Measurements from ENCODE around the gene S100A14.
"Not testable (repeated sequence)": the region's sequence is repeated elsewhere in the genome, so short reads cannot be mapped to it uniquely, and the experiment has no call there.

Gene S100A14

GRCh38 chr1:153586347-153586746, 29.8 kb downstream of the S100A14 start:
- TF ChIP-seq, protein P1, sequence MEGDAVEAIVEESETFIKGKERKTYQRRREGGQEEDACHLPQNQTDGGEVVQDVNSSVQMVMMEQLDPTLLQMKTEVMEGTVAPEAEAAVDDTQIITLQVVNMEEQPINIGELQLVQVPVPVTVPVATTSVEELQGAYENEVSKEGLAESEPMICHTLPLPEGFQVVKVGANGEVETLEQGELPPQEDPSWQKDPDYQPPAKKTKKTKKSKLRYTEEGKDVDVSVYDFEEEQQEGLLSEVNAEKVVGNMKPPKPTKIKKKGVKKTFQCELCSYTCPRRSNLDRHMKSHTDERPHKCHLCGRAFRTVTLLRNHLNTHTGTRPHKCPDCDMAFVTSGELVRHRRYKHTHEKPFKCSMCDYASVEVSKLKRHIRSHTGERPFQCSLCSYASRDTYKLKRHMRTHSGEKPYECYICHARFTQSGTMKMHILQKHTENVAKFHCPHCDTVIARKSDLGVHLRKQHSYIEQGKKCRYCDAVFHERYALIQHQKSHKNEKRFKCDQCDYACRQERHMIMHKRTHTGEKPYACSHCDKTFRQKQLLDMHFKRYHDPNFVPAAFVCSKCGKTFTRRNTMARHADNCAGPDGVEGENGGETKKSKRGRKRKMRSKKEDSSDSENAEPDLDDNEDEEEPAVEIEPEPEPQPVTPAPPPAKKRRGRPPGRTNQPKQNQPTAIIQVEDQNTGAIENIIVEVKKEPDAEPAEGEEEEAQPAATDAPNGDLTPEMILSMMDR (IDR thresholded peaks at IDR 0.05; ENCODE audit: low read depth, low read length), result no peak

GRCh38 chr1:153585006-153585405, 31.1 kb downstream of the S100A14 start:
- TF ChIP-seq, protein P1 (IDR thresholded peaks at IDR 0.05; ENCODE audit: low read depth, low read length), result no peak
- no peak overlapping the region for H3K4me3 ChIP-seq (ENCODE audit: low read depth, low read length)

More at GRCh38 chr1:153586347-153586746, 29.8 kb downstream of the S100A14 start:
- no peak overlapping the region for H3K4me3 ChIP-seq (ENCODE audit: low read depth, low read length)

GRCh38 chr1:153583976-153584375, 32.1 kb downstream of the S100A14 start:
- H3K4me3 ChIP-seq (ENCODE audit: low read depth, low read length), result no peak overlapping the region

GRCh38 chr1:153583514-153583913, 32.6 kb downstream of the S100A14 start:
- not testable (repeated sequence) for H3K4me3 ChIP-seq (ENCODE audit: low read depth, low read length)

More at GRCh38 chr1:153583976-153584375, 32.1 kb downstream of the S100A14 start:
- TF ChIP-seq, protein P1 (IDR thresholded peaks at IDR 0.05; ENCODE audit: low read depth, low read length), result no peak

DNA sequence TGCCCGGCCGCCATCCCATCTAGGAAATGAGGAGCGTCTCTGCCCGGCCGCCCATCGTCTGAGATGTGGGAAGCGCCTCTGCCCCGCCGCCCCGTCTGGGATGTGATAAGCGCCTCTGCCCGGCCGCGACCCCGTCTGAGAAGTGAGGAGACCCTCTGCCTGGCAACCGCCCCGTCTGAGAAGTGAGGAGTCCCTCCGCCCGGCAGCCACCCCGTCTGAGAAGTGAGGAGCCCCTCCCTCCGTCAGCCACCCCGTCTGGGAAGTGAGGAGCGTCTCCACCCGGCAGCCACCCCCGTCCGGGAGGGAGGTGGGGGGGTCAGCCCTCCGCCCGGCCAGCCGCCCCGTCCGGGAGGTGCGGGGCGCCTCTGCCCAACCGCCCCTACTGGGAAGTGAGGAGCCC, 33.3 kb downstream of the S100A14 start:
- H3K4me3 ChIP-seq (ENCODE audit: low read depth, low read length), result not testable (repeated sequence)

DNA sequence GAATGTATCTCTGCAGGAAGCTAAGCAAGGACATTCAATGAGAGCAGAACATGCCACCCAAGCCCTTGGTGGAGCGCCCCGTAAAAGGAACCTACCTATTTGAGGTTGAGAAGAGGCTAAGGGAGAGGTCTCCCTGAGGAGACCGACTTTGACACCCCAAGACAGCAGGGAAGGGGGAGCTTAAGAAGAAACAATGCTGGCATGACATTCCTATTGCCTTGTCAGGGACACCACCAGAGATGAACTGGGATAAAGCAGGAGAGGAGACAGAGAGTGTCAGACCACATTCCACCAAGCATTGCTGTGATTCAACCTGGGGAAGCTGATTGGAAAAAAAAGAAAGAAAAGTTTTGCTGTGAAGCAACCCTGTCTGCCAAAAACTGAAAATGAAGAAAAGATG, 37.2 kb downstream of the S100A14 start:
- H3K4me3 ChIP-seq (ENCODE audit: low read depth, low read length), result no peak overlapping the region
- TF ChIP-seq, protein P1 (IDR thresholded peaks at IDR 0.05; ENCODE audit: low read depth, low read length), result no peak

DNA sequence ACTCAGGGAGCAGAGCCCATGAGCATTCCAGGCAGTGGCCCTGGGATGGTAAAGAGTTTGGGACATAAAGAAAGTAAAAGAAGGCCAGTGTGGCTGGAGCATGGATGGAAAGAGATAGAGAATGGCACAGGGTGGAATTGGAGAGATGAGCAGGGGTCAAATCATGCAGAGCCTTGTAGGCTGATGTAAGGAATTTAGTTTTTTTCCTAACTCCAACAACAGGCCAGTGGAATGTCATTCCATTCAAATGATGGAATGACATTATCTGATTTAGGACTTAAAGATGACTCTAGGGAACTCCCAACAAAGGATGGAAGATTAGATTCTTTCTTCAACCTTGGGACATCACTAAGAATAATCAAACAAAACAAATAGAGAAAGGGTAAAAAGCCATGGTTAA, 37.6 kb downstream of the S100A14 start:
- TF ChIP-seq, protein P1 (IDR thresholded peaks at IDR 0.05; ENCODE audit: low read depth, low read length), result no peak
- H3K4me3 ChIP-seq (ENCODE audit: low read depth, low read length), result no peak overlapping the region

- TF ChIP-seq, protein P1 (IDR thresholded peaks at IDR 0.05; ENCODE audit: low read depth, low read length), result no peak
- H3K4me3 ChIP-seq (ENCODE audit: low read depth, low read length), result no peak overlapping the region
These were observed 38.5 kb downstream of the S100A14 start for GRCh38 chr1:153577624-153578051.
